OCI-LY7 (cell line): Measurements from ENCODE around the gene CAPN10. TPM values are rescaled to one million over a fixed set of nuclear protein-coding genes. Genes with fewer than 3 reads are reported as not detected.

Experiments
- BruUV-seq: library from RNA; stranded (reverse); fragments of 400-500 nt; replicated peaks from 2 replicates; lab custom pipeline; 2021; lab: Mats Ljungman, UMichigan
- CTCF ChIA-PET: fragments of 300-600 bp; sonication (Branson Sonifier 250); formaldehyde crosslinking; loops from one replicate; lab custom pipeline; 2022; ENCODE audit warnings: antibody characterized with exemption; ENCODE audit not compliant: unreplicated experiment; lab: Charles Lee
- POLR2A ChIA-PET: fragments of 300-600 bp; sonication (Branson Sonifier 250); formaldehyde crosslinking; loops from one replicate; lab custom pipeline; 2022; ENCODE audit warnings: antibody characterized with exemption; lab: Charles Lee
- DNase-seq: peaks from one replicate; pipeline ENCODE4 v3.0.0-alpha.2; 2015; ENCODE audit warnings: low spot score
- H2AFZ ChIP-seq: fragments of 200-600 bp; sonication (generic), shearing (Covaris generic); 2 replicates; pipeline ENCODE4 v1.6.1; 2014; ENCODE audit warnings: mild to moderate bottlenecking, antibody characterized with exemption, low read length, moderate library complexity
- H3K27ac ChIP-seq: fragments of 200-600 bp; sonication (generic); 2 replicates; pipeline ENCODE4 v1.5.1; 2014; ENCODE audit warnings: mixed run types, low read depth, mild to moderate bottlenecking, moderate library complexity, low read length, inconsistent platforms; ENCODE audit not compliant: poor library complexity, severe bottlenecking
- H3K36me3 ChIP-seq: fragments of 200-600 bp; sonication (generic); 2 replicates; pipeline ENCODE4 v1.6.1; 2014; ENCODE audit warnings: mild to moderate bottlenecking, antibody characterized with exemption, low read length, moderate library complexity, mixed read lengths; ENCODE audit not compliant: insufficient read depth
- H3K4me1 ChIP-seq: fragments of 200-600 bp; sonication (generic); 2 replicates; pipeline ENCODE4 v1.5.1; 2014; ENCODE audit warnings: mild to moderate bottlenecking, low read length; ENCODE audit not compliant: insufficient read depth, poor library complexity, severe bottlenecking
- H3K4me2 ChIP-seq: fragments of 200-600 bp; sonication (generic); 2 replicates; pipeline ENCODE4 v1.6.1; 2014; ENCODE audit warnings: mild to moderate bottlenecking, low read length
- H3K4me3 ChIP-seq: fragments of 200-600 bp; sonication (generic); 2 replicates; pipeline ENCODE4 v1.5.1; 2014; ENCODE audit warnings: mild to moderate bottlenecking, low read depth, low read length; ENCODE audit not compliant: poor library complexity, severe bottlenecking
- H3K79me2 ChIP-seq: fragments of 200-600 bp; sonication (generic); 2 replicates; pipeline ENCODE4 v1.6.1; 2016; ENCODE audit warnings: low read depth, mild to moderate bottlenecking, low read length, moderate library complexity, mixed read lengths; ENCODE audit not compliant: insufficient read depth
- H3K9me2 ChIP-seq: fragments of 200-600 bp; sonication (generic); 2 replicates; pipeline ENCODE4 v1.6.1; 2016; ENCODE audit warnings: mild to moderate bottlenecking, low read length, mixed read lengths; ENCODE audit not compliant: insufficient read depth
- H3K9me3 ChIP-seq: fragments of 200-600 bp; sonication (generic); 2 replicates; pipeline ENCODE4 v1.6.1; 2014; ENCODE audit warnings: mild to moderate bottlenecking, mixed run types, low read length, mixed read lengths
- H4K20me1 ChIP-seq: fragments of 200-600 bp; sonication (generic); 2 replicates; pipeline ENCODE4 v1.6.1; 2014; ENCODE audit warnings: mild to moderate bottlenecking, antibody characterized with exemption, low read length, moderate library complexity, mixed read lengths; ENCODE audit not compliant: insufficient read depth
- EZH2phosphoT487 ChIP-seq: fragments of 200-600 bp; sonication (generic); IDR thresholded peaks from 2 replicates; pipeline ENCODE4 v1.6.1; 2018; ENCODE audit warnings: low read depth, borderline replicate concordance, mild to moderate bottlenecking, mixed run types, antibody characterized with exemption, low read length, moderate library complexity, mixed read lengths
- intact Hi-C: fragments of 100-400 bp; cut with micrococcal nuclease; formaldehyde crosslinking; loops from one replicate; pipeline ENCODE4 v1.10.0; 2022; ENCODE audit not compliant: unreplicated experiment
- total RNA-seq, 2 experiments: library from RNA; depleted of rRNA in 1 of 2; stranded (reverse); fragments of >200 nt in 1 of 2; shearing (Covaris generic) in 1 of 2; gene quantifications; 2 replicates each; pipeline ENCODE4 v1.2.3, GENCODE V29; 2014 to 2022
- TF ChIP-seq, protein P1 (sequence below): fragments of 200-600 bp; sonication (generic); conservative IDR thresholded peaks from 2 replicates; pipeline ENCODE4 v1.5.1; 2014; ENCODE audit warnings: mild to moderate bottlenecking, antibody characterized with exemption, low read length, moderate library complexity, mixed read lengths

The CAPN10 gene
- total RNA-seq, 2 experiments from 2014 or later, result 70.6 to 78.1 TPM

DNA sequence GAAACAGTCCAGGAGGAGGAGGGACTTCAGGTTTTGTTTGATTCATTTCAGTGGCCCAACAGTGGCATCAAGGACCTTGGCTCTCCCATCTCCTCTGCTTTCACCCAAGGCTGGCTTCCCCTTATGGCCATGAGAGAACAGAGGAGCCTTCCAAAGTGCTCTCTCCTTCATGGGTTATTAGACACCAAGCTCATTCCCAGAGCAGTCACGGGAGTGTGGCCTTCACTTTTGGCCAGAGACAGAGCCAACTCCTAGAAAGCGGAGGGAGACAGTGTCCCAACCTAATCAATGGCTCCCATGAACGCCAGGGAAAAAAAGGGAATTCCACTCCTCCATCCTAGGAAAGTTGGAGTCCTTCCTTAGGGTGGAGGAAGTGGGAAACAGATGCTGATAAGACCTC, 27.2 kb upstream of the CAPN10 start:
- Histone ChIP-seq H2AFZ (no peak overlapping the region), H4K20me1 (no peaks in the 10 kb centered on the region), H3K4me1 (peaks cover 45% of the 10 kb centered on the region), H3K27ac (peak overlapping the region; percentile 86), H3K36me3 (peaks cover 56% of the 10 kb centered on the region), H3K9me3 (no peaks in the 10 kb centered on the region), H3K79me2 (peaks cover 44% of the 10 kb centered on the region; the same call in 1 of the 2 replicates), H3K4me2 (peak overlapping the region; percentile 78), H3K4me3 (peak overlapping the region; percentile 91), H3K9me2 (no peaks in the 10 kb centered on the region)
- ChIA-PET CTCF (no interaction called here), POLR2A (interaction anchor here (1.4 kb wide), 1 partner anchor 26 kb away, joined by 3 read pairs; no protein-coding TSS in a partner anchor)
- intact Hi-C loops, result no loop called here
- BruUV-seq, result no TSS peak
- TF ChIP-seq, protein P1, sequence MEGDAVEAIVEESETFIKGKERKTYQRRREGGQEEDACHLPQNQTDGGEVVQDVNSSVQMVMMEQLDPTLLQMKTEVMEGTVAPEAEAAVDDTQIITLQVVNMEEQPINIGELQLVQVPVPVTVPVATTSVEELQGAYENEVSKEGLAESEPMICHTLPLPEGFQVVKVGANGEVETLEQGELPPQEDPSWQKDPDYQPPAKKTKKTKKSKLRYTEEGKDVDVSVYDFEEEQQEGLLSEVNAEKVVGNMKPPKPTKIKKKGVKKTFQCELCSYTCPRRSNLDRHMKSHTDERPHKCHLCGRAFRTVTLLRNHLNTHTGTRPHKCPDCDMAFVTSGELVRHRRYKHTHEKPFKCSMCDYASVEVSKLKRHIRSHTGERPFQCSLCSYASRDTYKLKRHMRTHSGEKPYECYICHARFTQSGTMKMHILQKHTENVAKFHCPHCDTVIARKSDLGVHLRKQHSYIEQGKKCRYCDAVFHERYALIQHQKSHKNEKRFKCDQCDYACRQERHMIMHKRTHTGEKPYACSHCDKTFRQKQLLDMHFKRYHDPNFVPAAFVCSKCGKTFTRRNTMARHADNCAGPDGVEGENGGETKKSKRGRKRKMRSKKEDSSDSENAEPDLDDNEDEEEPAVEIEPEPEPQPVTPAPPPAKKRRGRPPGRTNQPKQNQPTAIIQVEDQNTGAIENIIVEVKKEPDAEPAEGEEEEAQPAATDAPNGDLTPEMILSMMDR, result no peak
- no peak for TF ChIP-seq EZH2phosphoT487
- DNase-seq, result no peak

DNA sequence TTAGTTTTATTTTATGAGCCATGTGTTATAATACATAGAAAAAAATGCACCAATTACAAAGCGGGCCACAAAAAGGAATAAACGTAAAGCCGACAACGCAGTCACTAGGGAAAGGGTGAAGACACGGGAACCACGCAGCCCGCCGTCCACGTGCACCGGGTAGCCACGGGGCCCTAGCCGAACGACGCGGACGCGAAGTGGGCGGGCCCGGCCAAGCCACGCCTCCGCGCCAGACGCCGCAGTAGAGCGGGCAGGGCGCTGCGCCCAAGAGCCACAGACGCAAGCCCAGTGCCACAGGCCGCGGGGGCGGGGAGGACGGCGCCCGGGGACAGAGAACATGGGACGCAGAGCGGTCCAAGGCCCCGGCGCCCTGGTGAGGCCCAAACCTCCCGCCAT, 26.5 kb upstream of the CAPN10 start, which contains the start of gene DUSP28:
DUSP28 (plus strand) TSS at position 274 of the 396 bp plus-strand sequence. CDS start 328 bp downstream, outside the sequence.
- H3K27ac ChIP-seq, result peak within 1 kb of the TSS; percentile 86
- H2AFZ ChIP-seq, result no peak within 1 kb of the TSS
- H3K4me2 ChIP-seq, result peak within 1 kb of the TSS; percentile 78
- peaks cover 53% of the 10 kb centered on the region for H3K4me1 ChIP-seq
- no peak for TF ChIP-seq EZH2phosphoT487
- TF ChIP-seq, protein P1, result no peak
- H3K4me3 ChIP-seq, result peak within 1 kb of the TSS; percentile 91
- intact Hi-C loops, result loop anchor here (1.0 to 5.0 kb wide), 2 partner anchors 24 to 1142 kb away; partner anchors contain the start of gene ING5
- H3K9me2 ChIP-seq, result no peaks in the 10 kb centered on the region
- no TSS peak for BruUV-seq
- ChIA-PET POLR2A (interaction anchor here (1.0 to 4.6 kb wide), 2 partner anchors 20 to 26 kb away, joined by 3 to 37 read pairs; partner anchors contain the start of gene CAPN10), CTCF (no interaction called here)
- H3K36me3 ChIP-seq, result peaks cover 48% of the 10 kb centered on the region
- H3K79me2 ChIP-seq, result peaks cover 44% of the 10 kb centered on the region; the same call in 1 of the 2 replicates
- no peaks in the 10 kb centered on the region for H4K20me1 ChIP-seq
- H3K9me3 ChIP-seq, result no peaks in the 10 kb centered on the region
- DNase-seq, result peak; percentile 90
